GM21390 (cell line): ENCODE data around the gene PLAAT2.
"Not testable (repeated sequence)": the region's sequence is repeated elsewhere in the genome, so short reads cannot be mapped to it uniquely, and the experiment has no call there.

Experiments used
- ATAC-seq: cut with Tn5 transposase; IDR thresholded peaks from one replicate; pipeline ENCODE4 v1.9.1; 2021; ENCODE audit not compliant: unreplicated experiment

Gene PLAAT2

DNA sequence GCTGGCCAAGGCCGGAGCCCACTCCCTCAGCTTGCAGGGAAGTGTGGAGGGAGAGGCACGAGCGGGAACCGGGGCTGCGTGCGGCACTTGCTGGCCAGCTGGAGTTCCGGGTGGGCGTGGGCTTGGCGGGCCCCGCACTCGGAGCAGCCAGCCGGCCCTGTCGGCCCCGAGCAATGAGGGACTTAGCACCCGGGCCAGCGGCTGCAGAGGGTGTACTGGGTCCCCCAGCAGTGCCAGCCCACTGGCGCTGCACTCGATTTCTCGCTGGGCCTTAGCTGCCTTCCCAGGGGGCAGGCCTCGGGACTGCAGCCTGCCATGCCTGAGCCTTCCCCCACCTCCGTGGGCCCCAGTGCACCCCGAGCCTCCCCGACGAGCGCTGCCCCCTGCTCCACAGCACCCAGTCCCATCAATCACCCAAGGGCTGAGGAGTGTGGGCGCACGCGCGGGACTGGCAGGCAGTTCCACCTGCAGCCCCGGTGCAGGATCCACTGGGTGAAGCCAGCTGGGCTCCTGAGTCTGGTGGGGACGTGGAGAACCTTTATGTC is 13.0 kb downstream of the PLAAT2 start:
- ATAC-seq = not testable (repeated sequence)

DNA sequence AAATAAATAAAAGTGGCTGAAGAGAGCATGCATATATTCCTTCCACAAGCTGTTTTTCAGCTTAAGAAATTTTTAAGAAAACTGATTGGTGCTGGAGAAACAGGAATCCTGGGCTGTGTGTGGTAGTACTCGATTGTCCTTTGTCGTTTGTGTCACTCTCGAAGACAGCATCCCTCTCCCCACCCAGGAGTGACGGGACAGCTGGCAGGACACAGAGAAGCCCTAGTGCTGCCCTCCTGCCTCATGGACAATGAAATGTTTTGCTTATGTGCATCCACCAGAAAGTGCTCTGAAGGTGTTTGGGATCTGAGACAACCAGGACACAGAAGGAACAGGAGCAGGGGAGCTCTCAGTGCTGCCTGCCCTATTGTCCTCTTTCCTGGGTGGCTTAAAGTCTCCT is 13.8 kb downstream of the PLAAT2 start:
- ATAC-seq = no peak

DNA sequence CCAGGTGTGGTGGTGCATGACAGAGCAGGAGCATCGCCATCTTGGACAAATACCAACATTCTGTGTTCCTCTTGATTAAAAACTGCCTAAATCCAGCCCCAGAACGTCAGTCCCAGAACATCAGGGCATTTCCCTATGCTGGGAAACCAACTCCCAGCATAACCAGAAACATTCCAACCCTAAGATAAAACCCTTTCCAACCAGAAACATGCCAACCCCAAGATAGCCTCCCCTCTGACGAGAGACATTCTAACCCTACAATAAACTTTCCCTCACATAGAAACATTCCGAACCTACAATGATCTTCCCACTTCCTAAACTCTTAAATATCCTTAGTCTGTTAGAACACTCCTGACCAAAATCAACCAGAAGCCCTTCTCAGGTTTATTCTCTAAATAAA is 15.0 kb downstream of the PLAAT2 start:
- ATAC-seq = no peak

DNA sequence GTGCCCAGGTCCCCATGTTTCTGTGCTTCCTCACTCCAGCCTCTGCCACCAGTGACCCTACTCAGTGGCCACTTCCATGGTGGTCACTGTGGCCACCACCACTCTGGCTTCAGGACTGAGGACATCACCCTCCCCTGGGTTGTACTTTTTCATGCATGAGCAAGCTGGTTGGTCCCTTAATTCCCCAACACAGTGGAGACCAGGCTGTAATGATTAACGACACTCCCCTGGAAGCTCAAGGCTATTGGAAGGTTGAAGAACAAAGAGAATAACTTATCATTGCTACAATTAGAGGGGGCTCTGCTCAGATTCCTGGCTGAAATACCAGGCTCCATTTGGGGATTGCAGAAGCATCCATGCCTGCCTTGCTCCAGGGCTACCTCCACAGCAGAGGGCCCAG is 16.1 kb downstream of the PLAAT2 start:
- ATAC-seq = no peak

DNA sequence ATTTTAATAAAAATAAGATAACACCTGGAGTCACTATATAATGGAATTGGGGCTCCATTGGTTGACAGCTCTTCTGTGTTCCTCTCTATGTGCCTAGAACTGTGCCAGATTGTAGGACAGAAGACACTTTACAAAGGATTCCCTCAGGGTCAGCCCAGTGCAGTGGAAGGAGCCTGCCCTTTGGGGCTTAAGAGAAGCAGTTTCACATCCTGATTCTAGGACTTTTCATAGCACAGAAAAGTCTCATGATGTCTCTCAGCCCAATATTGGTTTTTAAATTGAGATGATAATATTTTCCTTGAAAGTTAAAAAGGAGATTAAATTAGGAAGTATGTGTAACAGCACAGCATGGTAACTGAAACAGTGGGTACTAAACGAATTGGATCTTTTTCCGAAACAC is 19.5 kb downstream of the PLAAT2 start:
- no peak for ATAC-seq

DNA sequence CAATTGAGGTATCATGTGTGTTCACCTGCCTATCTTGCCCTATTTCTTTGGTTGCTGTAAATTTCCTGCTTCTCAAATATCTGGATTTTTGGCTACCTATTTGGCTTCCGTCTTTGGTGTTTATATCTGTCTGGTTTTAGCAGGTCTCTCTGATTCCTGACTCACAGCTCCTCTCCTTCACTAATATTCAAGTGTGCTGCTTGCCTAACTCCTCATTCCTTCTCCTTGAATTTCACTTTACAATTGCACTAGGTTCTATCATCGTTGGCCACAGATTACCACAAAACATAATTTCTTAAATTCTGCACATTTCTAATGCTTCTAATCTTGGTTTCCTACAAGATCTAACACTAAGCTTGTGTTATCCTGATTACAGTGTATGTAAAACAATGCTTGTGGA is 20.7 kb downstream of the PLAAT2 start:
- ATAC-seq = not testable (repeated sequence)

DNA sequence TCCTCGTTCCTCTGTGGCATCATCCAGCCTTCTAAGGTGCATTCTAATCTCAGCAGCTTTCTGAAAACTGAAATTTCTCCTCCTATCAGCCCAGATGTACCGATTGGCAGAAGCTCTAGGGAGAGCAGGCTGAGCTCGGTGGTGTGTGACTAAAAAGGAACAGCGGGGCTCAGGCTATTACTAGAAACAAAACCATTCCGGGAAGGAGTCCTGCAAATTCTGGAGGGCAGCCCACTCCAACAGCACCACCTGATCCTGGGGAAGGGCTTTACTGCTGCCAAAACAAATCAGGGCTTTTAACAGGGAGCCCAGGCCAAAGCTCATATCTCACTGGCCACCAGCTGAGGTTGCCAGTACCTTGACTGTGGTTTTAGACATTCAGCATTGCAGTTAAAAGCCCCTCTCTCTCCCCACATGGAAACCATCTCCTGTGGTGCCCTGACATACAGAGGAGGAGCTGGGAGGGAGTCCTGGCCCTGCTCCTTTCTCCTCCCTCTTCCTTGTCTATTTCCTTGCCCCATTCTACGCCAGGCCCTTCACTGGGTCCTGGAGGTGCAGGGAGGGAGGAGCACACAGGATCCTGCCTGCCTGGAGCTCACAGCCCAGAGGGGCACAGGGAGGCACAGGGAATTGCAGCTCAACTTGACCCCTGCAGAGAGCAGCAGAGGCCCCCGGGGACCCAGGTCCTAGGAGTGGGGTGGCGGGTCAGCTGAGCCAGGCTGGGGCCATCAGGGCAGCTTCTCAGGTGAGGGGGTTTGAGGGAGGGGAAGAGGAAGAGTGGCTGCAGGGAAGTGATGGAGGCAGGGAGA is 25.7 kb downstream of the PLAAT2 start:
- ATAC-seq = no peak

DNA sequence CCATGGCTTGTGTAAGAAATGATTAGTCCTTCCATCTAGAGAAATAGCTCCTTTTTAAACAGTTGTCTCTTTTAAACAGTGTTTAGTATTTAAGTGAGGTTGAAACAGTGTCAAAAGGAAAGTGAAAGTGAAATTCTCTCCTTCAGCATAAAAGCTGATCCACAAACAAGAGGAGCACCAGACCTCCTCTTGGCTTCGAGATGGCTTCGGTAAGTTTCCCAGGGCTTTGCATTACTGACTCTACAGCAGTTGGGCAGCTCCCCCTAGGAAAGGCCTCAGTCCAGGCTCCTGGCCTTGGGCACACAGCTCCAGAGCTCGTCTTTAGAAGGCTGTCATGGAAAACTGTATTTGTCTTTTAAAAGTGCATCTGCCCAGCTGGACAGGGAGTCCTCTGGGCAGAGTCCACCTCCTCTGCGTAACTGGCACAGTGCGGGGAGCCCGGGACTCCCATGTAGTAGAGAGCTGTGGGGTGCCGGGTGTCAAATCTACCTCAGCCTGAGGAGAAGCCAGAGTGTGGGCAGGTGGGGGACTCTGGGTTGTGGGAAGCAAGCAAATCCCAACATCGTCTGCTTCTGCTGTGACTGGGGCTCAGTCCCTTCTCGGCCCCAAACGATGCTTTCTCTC is 26.4 kb downstream of the PLAAT2 start, which contains the start of gene PLAAT4:
Gene PLAAT4, plus strand, starts transcription at position 140 of the 624 bp plus-strand sequence. Its CDS starts 61 bp downstream, at position 201.
- ATAC-seq = no peak

DNA sequence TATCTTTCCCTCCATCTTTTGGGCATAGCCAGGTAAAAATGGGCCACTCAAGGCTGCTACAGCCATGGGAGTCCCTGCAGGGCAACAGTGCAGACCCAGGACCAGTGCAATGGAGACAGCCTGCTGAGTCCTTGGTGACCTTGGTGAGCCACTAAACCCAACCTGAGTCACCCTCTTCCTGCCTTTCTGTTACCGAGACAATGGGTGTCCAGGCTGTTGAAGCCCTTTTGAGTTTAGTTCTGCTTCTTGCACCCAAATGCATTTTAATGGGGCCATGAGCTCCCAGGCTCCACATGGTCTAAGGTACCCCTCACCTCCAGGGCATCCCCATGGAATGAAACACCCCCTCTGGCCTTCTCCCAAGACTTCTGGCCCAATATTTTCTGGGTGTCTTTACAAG is 27.4 kb downstream of the PLAAT2 start:
- ATAC-seq = no peak

DNA sequence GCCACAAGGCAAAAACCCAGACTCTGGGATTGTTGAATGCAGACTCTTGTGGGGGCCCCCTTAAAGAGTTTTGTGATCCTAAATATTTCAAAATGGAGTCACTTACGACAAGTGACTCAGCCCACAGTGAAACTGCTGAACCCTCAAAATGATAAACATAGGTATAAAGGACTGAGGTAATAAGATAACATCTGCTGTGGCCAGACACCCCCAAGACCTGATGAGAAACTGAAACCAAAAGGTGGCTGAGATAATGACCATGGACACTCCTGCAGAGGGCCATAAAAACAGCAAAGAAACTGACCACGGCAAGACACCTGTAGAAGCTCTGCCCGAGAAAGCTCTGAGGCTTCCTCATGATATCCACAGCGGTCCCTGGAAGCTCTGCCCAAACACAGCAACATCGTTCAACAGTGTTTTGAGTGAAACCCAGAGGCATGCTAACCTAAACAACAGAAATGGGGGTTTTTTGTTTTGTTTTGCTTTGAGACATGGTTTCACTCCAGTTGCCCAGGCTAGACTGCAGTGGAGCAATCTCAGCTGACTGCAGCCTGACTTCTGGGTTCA is 28.2 kb downstream of the PLAAT2 start:
- ATAC-seq = no peak

DNA sequence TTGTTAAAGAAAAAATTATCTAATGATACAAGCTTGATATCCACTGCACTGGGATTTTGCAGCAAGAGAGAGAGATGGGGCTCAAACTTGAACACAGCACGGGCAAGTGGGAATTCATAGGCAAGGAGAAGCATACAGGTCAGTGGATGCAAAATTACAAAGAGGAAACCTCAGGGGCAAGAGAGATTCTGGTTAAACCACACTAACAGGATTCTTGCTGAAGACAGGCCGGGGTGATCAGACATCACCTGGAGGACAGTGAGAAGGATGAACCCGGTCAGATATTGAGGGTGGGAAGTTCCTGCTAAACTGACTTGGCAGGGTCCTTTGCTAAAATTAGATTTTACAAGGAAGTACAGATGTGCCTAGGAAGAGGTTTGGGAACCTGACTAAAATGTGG is 29.1 kb downstream of the PLAAT2 start:
- ATAC-seq = no peak

DNA sequence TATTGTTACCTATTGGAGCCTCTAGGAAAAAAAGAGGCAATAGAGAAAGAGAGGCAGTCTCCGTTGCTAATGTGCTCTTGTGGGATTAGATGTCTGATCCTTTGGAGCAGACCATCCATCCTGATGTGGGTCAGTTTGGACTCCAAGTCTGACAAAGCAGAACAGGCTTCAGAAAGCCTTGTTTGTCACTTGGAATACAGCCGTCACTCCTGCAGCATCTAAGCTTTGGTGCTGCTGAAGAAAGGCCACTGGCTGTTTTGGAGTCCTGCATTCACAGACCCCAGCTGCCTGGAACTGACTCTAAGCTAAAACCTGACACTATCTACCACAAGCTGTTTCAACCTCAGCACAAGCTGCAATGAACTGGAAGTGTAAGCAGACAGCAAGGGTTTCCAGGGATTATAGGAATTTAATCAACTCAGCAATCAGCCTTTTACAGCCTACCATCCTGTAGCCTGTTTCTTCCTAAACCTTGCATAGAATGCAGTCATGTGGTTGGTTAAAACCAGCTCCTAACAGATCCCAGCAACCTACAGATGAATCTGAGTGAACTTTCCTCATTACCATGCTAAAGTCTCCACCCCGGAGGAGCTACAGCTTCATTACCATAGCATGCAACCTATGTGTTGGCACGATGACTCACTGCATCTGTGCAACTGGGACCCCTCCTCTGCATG is 30.2 kb downstream of the PLAAT2 start:
- no peak for ATAC-seq

DNA sequence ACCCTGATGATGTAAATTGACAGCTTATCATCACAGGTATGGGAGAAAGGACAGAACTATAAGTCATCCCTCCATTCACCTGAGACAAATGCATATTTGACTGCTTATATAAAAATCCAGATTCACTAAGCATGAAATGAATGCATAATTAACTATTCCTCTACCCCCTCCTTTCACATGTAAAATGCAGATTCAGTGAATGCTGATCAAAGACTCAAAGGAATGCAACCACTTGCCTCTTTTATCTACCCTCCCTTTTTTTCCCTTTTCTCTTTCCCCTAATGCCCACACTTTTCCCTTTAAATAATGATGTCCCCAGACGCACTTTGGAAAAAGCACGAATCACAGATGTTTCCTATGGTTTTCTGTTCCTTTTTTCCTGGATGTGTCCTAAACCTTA is 31.1 kb downstream of the PLAAT2 start:
- ATAC-seq = no peak

DNA sequence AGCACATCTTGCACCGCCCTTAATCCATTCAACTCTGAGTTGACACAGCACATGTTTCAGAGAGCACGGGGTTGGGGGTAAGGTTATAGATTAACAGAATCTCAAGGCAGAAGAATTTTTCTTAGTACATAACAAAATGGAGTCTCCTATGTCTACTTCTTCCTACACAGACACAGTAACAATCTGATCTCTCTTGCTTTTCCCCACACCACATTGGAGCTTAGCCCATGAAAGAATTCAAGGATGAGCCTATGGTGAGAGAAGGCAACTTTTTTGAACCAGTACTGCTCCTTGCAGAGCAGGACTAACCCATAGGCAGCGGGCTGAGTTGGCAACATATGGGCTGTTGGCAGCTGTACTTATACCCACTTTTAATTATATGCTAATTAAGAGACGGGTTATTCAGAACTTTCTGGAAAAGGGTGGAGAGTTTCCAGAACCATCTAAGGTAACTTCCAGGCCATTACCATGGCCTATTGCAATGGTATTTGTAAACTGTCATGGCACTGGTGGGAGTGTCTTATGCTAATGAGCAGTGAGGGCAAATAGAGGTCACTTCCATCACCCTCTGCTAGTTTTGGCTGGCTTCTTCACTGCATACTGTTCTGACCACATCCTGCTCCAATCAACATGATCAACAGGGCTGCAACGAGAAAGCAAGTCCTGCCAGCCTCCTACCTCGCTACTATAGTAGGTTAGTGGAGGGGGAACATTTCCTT is 31.9 kb downstream of the PLAAT2 start:
- peak; percentile 76 for ATAC-seq

DNA sequence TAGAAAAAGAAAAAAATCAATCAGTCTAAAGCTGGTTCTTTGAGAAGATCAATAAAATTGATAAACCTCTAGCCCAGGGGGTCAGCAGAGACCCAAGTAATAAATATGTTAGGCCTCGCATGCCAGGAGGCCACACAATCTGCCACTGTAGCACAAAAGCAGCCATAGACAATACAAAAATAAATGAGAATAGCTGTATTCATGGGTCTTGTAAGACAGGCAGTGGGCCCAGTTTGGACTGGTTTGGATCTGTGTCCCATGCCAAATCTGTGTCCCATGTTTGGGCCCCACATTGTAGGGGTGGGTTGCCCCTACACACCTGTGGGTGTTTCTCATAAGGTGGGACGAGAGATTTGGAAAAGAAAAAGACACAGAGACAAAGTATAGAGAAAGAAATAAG is 33.2 kb downstream of the PLAAT2 start:
- no peak for ATAC-seq

DNA sequence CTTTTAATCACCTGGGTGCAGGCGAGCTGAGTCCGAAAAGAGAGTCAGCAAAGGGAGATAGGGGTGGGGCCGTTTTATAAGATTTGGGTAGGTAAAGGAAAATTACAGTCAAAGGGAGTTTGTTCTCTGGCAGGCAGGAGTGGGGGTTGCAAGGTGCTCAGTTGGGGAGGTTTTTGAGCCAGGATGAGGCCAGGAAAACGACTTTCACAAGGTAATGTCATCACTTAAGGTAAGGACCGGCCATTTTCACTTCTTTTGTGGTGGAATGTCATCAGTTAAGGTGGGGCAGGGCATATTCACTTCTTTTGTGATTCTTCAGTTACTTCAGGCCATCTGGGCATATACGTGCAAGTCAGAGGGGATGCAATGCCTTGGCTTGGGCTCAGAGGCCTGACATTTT is 33.8 kb downstream of the PLAAT2 start:
- ATAC-seq = not testable (repeated sequence)

DNA sequence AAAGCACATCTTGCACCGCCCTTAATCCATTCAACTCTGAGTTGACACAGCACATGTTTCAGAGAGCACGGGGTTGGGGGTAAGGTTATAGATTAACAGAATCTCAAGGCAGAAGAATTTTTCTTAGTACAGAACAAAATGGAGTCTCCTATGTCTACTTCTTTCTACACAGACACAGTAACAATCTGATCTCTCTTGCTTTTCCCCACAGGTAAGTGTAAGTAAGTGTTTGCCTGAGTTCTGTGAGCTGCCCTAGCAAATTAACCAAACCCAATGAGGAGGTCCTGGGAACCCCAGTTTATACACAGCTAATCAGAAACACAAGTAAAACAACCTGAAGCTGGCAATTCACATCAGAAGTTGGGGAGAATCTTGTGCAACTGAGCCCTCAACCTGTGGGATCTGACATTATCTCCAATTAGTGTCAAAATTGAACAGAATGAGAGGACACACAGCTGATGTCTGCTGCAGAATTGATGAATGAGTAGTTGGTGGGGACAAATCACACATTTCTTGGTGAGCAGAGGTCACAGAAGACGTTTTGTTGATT is 34.4 kb downstream of the PLAAT2 start:
- not testable (repeated sequence) for ATAC-seq

DNA sequence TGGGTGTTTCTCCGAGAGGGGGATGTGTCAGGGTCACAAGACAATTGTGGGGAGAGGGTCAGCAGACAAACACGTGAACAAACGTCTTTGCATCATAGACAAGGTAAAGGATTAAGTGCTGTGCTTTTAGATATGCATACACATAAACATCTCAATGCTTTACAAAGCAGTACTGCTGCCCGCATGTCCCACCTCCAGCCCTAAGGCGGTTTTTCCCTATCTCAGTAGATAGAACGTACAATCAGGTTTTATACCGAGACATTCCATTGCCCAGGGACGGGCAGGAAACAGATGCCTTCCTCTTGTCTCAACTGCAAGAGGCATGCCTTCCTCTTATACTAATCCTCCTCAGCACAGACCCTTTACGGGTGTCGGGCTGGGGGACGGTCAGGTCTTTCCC is 35.0 kb downstream of the PLAAT2 start:
- not testable (repeated sequence) for ATAC-seq

DNA sequence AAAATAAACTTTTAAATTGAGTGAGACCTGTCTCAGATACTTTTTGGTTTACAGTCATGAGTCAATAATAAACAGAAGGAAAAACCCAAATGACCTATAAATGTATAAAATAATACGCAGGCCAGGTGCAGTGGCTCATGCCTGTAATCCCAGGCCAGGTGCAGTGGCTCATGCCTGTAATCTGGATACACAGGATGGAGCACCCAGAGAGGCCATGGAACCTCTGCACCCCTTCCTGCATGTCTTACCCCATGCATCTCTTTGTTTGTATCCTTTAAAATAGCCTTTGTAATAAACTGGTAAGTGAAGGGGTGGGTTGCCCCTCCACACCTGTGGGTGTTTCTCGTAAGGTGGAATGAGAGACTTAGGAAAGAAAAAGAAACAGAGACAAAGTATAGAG is 35.5 kb downstream of the PLAAT2 start:
- ATAC-seq = no peak

DNA sequence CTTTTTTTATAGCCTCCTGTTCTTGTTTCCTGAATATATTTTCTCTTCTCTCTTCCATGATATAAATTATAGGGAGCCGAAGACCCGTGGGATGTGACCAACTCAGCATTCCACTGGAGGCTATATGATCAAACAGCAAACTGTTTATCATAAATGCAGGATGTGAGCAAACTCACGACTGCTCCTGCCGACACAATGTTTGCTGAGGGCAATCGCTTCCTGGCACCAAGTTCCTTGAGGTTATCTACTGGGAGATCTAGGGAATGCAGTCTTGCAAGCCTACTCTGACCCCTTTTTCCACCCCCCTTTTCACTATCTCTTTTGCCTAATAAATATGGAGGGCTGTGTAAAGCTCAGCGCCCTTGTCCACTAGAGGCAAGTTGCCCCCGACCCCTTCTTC is 40.0 kb downstream of the PLAAT2 start:
- no peak for ATAC-seq
